Peyer's patch (tissue), 4 donors: ENCODE measurements around the gene TPRKB.
"Not testable (repeated sequence)": the region's sequence is repeated elsewhere in the genome, so short reads cannot be mapped to it uniquely, and the experiment has no call there.

Experiments
- CTCF ChIP-seq, 6 experiments: fragments of 450-650 bp in 4 of 6; fragments of 200-600 bp in 2 of 6; sonication (generic) in 1 of 6; IDR thresholded peaks; one replicate each; pipeline ENCODE4 v1.5.1; 2017 to 2019; ENCODE audit warnings: antibody characterized with exemption in 6 of 6, mild to moderate bottlenecking in 3 of 6, moderate library complexity in 1 of 6
- POLR2A ChIP-seq, 2 donors: fragments of 450-650 bp; IDR thresholded peaks; one replicate each; pipeline ENCODE4 v1.5.1; 2017; ENCODE audit warnings: antibody characterized with exemption in 2 of 2, mild to moderate bottlenecking in 2 of 2, moderate library complexity in 2 of 2

- TF ChIP-seq POLR2A, CTCF (IDR thresholded peaks at IDR 0.05): not testable (repeated sequence)
Measured at GRCh38 chr2:73684325-73684724, 52.8 kb downstream of the TPRKB start.
